GM18505 (cell line): Measurements from ENCODE around the gene SKOR1.

Experiments
- ATAC-seq: cut with Tn5 transposase; IDR thresholded peaks from one replicate; pipeline ENCODE4 v1.9.1; 2021; ENCODE audit not compliant: unreplicated experiment
- POLR2A ChIP-seq: IDR thresholded peaks from 4 replicates; pipeline ENCODE4 v1.6.1; 2011; ENCODE audit warnings: borderline replicate concordance; ENCODE audit not compliant: insufficient read depth, insufficient read length; ENCODE audit errors: extremely low read depth

Gene SKOR1

GRCh38 chr15:67824976-67825880 lies at the start of gene SKOR1:
SKOR1 (plus strand) TSS chr15:67825509; CDS start chr15:67825603, 94 bp downstream.
- ATAC-seq: no peak
- no peak for TF ChIP-seq POLR2A

- no peak for ATAC-seq
- no peak for TF ChIP-seq POLR2A
Measured at GRCh38 chr15:67775998-67776397, 49.3 kb upstream of the SKOR1 start.

GRCh38 chr15:67776600-67776999 lies 48.7 kb upstream of the SKOR1 start:
- ATAC-seq: no peak
- TF ChIP-seq POLR2A: no peak

GRCh38 chr15:67777071-67777470 lies 48.2 kb upstream of the SKOR1 start:
- no peak for TF ChIP-seq POLR2A
- ATAC-seq: no peak

GRCh38 chr15:67777773-67778172 lies 47.5 kb upstream of the SKOR1 start:
- TF ChIP-seq POLR2A: no peak
- no peak for ATAC-seq

GRCh38 chr15:67778968-67779548 lies 46.3 kb upstream of the SKOR1 start:
- TF ChIP-seq POLR2A: no peak
- ATAC-seq: no peak

GRCh38 chr15:67779549-67780111 lies 45.7 kb upstream of the SKOR1 start:
- ATAC-seq: no peak
- no peak for TF ChIP-seq POLR2A

- no peak for ATAC-seq
- TF ChIP-seq POLR2A: no peak
Measured at GRCh38 chr15:67781061-67781460, 44.2 kb upstream of the SKOR1 start.

GRCh38 chr15:67781907-67782690 lies 43.2 kb upstream of the SKOR1 start:
- TF ChIP-seq POLR2A: no peak
- ATAC-seq: no peak

- ATAC-seq: no peak
- no peak for TF ChIP-seq POLR2A
Measured at GRCh38 chr15:67782691-67782991, 42.7 kb upstream of the SKOR1 start.

GRCh38 chr15:67783303-67783702 lies 42.0 kb upstream of the SKOR1 start:
- ATAC-seq: no peak
- TF ChIP-seq POLR2A: no peak

- no peak for TF ChIP-seq POLR2A
- ATAC-seq: peak; percentile 74
Measured at GRCh38 chr15:67784090-67784781, 41.1 kb upstream of the SKOR1 start.
